AG08396 (cell line): ENCODE results near the gene UBXN6.

Experiments used
- DNase-seq: peaks from one replicate; pipeline ENCODE4 v3.0.0; 2012; ENCODE audit warnings: low spot score, mixed read lengths

The UBXN6 gene

GRCh38 chr19:4409123-4409933, 48.3 kb downstream of the UBXN6 start:
- DNase-seq, result no peak

DNA sequence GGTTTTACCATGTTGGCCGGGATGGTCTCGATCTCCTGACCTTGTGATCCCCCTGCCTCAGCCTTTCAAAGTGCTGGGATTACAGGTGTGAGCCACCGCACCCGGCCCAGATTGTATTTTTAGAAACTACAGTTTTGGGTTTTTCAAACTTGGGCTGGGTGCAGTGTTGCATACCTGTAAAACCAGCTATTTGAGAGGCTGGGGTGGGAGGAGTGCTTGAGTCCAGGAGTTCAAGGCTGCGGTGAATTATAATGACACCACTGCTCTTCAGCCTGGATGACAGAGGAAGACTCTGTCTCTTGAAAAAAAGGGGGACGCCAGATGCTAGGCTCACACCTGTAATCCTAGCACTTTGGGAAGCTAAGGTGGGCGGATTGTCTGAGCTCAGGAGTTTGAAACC, 51.0 kb downstream of the UBXN6 start:
- no peak for DNase-seq

- DNase-seq, result no peak
Observed at GRCh38 chr19:4405977-4406376, 51.6 kb downstream of the UBXN6 start.

- no peak for DNase-seq
Observed at GRCh38 chr19:4403005-4403761, 54.4 kb downstream of the UBXN6 start.

DNA sequence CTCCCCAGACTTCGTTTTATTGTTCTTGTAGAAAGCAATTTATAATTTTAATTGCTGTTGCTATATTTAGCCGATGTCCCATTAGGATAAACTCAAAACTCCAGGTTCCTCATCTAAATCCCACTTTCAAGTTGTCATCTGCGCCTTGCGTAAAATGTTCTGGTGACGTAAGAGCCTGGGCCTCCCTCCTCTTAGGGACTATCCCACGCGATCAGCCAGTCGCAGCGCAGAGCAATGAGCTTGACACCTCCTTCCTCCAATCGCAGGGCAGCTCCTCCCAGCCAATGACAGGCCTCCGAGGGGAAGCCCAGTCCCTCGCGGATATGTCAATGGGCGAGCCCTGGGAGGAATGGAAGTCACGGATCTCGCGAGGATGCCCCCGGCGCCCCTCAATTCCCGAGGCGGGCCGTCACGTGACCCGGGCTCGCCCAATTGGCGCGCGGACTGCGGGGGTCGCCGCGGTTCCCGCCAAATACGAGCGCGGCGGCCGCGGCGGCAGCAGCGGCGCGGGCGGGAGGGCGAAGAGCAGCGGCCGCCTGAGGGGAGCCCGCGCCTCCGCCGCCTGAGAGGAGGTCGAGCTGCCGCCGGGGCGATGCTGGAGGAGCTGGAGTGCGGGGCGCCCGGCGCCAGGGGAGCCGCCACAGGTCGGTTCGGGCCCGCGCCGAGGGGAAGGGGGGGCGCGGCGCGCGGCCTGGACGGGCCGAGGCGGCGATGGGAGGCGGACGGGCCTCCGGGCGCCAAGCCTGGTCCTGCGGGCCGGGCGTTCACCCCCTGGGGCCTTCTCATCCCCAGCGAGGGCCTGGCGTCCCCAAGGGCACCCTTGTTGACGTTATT, 55.2 kb downstream of the UBXN6 start, which contains the start of gene CHAF1A:
Gene CHAF1A (plus strand): TSS at position 470 of the 834 bp plus-strand sequence. CDS start 123 bp downstream, at position 593.
- peak; percentile 100 for DNase-seq

DNA sequence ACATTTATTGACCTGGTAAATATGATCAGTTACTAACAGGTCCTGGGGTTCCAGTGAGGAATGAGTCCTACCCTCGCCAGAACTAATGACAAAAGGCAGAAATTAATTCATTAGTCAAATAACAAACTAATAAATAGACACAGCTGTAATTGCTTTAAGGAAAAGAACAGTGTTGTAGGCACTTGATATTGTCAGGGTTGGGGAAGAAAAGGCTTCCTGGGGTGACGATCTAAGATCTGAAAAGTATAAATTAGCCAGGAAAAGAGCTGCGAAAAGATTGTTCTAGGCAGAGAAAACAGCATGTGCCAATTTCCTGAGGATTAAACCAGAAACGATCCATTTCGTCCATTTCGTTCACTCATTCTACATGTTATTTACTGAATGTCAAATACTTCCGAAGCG, 55.8 kb downstream of the UBXN6 start:
- no peak for DNase-seq

DNA sequence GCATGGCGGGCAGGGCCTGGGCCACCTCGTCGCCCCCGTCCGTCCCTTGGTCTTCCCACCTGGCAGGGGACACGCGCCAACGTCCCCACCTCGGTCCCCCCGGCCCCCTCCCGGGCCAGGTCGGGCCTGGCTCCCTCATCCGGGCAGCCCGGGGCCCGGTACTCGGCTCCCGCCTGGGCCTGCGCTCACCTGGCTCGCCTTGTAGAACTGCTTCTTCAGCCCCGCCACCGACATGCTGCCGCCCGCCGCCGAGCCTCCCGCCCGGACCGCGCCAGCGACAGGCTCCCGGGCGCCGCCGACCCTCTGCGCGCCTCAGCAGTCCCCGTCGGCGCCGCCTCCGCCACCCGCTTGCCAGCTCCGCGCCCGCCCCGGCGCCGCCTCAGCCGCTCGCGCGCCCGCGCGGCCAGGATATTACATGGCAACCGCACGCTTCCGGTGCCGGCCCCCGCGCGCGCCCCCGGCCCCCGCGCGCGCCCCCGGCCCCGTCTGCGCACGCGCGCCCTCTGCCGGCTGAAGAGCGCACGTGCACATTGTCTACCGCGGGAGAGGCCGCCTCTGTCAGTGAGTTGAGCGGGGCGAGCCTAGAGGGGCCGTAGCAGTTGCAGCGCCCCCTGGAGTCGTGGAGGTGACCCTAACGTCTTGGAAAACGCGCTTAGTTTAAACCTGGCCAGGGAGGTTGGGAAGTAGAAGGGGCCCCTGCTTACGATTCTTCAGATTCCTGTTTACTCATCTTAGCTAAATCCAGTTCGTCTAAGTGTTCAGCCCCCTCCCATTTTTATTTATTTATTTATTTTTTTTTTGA, 57.3 kb downstream of the UBXN6 start, which contains the start of gene SH3GL1:
Gene SH3GL1 (minus strand): TSS at position 413 of the 802 bp plus-strand sequence. CDS start 179 bp downstream, at position 234.
- DNase-seq, result peak; percentile 94

- no peak for DNase-seq
Observed at GRCh38 chr19:4399812-4400134, 57.8 kb downstream of the UBXN6 start.

GRCh38 chr19:4396949-4397783, 60.4 kb downstream of the UBXN6 start:
- no peak for DNase-seq
